Measurements from ENCODE around the gene ADAMTS6.
"Not testable (repeated sequence)": the region's sequence is repeated elsewhere in the genome, so short reads cannot be mapped to it uniquely, and the experiment has no call there.

The ADAMTS6 gene

DNA sequence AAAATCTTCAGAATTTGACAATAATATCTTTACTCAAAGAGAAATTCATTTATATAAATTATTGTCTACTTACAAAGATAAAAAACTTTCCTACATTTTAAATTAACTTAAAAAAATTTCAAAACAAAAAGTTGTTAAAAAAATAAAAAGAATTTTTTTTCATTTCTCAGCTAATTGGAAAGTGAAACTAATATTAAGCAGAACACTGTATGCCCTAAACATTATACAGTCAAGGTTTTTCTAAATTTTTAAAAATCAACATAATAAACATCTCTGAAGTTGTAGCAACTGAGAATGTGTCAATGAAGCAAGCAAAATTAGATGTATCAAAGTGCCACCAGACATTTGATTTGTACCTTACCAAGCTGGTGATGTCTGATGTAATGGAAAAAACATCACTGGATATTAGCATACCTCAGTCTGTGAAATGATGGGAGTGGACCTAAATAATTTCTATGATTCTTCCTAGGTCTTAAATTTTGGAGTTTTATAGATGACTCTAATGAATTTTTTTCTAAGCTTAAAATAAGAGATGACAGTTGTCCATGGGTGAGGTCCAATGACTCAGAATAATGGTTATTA, 290.1 kb downstream of the ADAMTS6 start:
- no peak for DNase-seq

DNA sequence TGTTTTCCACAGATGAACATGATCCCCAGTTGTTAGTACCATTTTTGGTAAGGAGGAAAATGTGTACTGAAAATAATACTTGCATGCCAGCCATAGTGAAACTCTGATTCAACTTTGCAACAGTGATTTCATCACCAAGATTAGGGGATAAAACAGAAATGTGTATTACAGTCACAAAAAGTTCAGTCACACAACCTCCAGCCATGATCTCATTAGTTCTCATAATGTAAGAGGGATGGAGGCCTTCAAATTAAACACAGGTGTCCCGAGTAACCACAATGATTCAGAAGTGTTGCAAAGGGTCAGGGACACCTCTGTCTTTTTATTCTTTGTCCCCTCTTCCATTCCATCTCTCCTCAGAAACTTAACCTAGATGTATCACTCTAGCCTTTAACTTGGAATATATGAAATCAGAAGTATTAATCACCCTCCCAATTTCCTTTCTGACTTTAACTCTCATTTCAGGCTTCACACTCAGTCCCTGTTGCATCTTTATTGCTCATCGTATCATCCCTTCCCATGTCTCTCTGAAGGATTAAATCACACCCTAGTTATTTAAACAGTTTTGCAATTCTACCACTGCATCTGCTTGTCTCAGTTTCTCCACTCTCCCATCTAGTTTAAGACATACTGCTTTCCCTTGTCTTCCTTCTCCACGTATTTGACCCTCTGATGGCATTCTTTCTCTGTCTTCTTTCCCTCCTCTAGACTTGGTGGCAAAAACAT, 291.2 kb downstream of the ADAMTS6 start:
- DNase-seq, result no peak

GRCh38 chr5:65186646-65187227, 295.0 kb downstream of the ADAMTS6 start:
- no peak for DNase-seq

- DNase-seq, result no peak
Measured at GRCh38 chr5:65185468-65185867, 296.3 kb downstream of the ADAMTS6 start.

DNA sequence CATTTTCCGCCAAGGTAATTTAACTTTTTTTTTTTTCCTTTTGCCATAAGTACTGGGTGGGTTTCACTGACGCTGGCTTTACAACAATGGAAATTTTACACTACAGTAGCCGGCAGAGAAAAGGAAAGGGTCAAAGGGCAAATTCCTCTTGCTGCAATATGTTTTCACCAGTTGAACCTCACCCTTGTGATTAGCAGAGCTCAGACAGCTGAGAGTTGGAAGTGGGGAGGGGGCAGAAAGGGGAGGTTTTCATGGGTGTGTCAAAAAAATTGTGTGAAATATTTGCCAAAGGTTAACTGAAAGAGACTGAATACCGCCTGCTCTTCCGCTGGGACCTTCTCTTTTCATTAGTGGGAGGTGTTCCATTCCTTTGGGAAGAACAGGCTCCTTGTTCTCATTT, 296.9 kb downstream of the ADAMTS6 start:
- DNase-seq, result no peak

GRCh38 chr5:65174231-65174630, 307.5 kb downstream of the ADAMTS6 start:
- not testable (repeated sequence) for DNase-seq

GRCh38 chr5:65173130-65173525, 308.6 kb downstream of the ADAMTS6 start:
- DNase-seq, result no peak

- no peak for DNase-seq
Measured at GRCh38 chr5:65172486-65173129, 309.1 kb downstream of the ADAMTS6 start.

DNA sequence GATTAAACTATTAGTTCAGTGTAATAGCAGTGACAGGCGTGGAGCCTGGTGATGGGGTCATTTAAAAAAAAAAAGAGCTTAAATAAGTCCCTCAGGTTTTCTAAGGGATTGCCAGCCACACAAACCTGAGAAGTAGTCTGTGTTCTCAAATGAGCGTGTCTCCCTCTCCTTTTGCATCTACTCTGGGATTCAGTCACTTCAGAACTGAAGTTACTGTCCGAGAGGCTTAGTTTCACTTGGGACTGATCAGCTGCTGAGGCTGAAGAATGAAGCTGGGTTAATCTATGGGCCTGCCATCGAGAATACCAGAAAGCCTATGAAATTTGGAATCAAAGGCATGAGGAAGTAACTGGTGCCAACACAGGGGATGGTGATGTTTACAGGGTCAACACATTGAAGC, 310.1 kb downstream of the ADAMTS6 start:
- no peak for DNase-seq

- no peak for DNase-seq
Measured at GRCh38 chr5:65163698-65164097, 318.0 kb downstream of the ADAMTS6 start.

- DNase-seq, result no peak
Measured at GRCh38 chr5:65161655-65162054, 320.1 kb downstream of the ADAMTS6 start.

- DNase-seq, result no peak
Measured at GRCh38 chr5:65157906-65158603, 323.7 kb downstream of the ADAMTS6 start.

DNA sequence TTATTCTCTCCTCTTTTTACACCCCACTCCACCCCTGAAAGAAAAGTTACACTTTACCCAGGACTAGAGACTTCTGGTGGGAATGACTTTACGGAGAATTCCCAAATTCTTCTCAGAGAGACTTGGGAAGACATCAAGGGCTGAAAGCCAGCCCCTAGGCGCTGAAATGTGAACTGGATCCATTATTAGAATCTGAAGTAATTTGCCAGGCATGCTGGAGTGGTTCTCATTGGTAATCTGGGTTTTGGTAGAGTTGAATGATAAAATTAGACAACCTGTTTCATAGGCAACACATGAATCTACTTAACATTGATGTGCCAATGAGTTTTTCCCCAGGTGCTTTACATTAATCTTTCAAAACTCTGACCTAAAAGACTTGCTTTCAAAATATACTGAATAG, 324.8 kb downstream of the ADAMTS6 start:
- no peak for DNase-seq

GRCh38 chr5:65152131-65152530, 329.6 kb downstream of the ADAMTS6 start:
- DNase-seq, result peak; percentile 42

- DNase-seq, result no peak
Measured at GRCh38 chr5:65151614-65152013, 330.1 kb downstream of the ADAMTS6 start.

- no peak for DNase-seq
Measured at GRCh38 chr5:65150599-65151304, 331.0 kb downstream of the ADAMTS6 start.

- DNase-seq, result no peak
Measured at GRCh38 chr5:65149827-65150226, 331.9 kb downstream of the ADAMTS6 start.

DNA sequence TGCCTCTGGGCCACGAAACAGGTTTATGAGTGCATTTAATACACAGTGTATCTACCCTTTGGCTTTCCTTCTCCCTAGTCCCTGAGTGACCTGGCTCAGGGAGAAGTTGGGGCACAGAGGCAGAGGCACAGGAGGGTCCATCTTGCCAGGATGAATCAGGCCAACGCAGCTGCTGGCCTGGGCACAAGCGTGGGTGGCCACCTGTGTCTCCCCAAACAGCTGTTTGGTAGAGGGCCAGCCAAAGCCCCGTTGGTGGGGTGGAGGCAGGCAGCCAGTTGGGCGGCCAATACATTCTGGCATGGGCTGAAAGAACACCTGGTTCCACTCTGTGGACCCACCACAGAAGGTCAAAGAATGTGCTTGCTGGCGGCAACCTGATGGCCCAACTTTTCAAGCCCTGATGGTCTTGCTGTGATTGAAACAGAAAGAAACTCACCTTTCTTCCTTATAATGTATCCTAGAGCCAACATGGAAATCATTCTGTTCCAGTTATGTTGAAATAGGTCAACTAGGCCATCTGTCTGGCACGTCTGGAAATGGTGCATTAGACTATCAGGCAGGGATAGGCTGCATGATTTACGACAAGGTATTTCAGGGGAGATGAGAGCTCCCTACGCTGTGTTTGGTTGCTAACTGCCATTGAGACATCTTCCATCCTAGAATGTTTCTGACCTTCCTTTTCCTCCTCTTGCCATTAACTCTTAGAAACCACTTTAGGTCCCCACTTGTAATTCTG, 337.4 kb downstream of the ADAMTS6 start:
- DNase-seq, result no peak

- no peak for DNase-seq
Measured at GRCh38 chr5:65142511-65143011, 339.2 kb downstream of the ADAMTS6 start.

DNA sequence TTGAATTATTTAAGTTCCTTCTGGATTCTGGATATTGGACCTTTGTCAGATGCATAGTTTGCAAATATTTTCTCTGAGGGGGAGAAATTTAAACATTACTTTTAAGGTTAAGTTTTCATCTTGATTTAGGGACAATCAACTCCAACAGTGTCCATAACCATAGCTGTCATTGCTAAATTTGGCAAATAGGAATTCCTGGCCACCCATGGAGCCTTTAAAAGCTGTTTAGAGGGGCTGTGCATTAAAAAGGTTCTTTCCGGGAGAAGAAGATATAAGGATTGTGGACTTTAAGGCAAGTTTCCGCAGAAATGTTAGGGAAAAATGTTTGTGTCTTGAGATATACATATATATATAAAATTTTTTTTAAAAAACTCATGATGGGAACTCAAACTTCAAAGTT, 339.7 kb downstream of the ADAMTS6 start:
- DNase-seq, result no peak

GRCh38 chr5:65141493-65141892, 340.2 kb downstream of the ADAMTS6 start:
- DNase-seq, result peak; percentile 28

DNA sequence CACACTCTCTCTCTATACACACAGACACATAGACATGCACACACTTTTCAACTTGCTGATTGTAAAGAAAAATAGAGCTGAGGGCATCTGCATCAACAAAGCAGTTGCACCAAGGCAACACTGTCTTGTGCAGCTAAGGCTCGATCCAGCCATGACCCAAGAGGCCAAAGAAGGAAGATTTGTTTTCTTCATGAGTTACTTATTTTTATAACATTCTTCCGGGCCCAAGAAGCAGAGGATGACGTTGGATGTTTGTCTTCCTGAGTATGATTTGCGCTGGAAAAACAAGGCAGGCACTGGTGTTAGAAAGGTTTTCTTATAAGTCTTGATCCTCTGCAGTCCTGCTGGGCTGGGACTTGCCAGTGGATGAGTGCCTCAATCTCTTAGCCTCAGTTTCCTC, 344.1 kb downstream of the ADAMTS6 start:
- no peak for DNase-seq
